DND-41 (cell line): Measurements from ENCODE around the gene CD300LG.
"Not testable (repeated sequence)": the region's sequence is repeated elsewhere in the genome, so short reads cannot be mapped to it uniquely, and the experiment has no call there.

ENCODE experiments used
- ATAC-seq: fragments of 200-7000 bp; cut with Tn5 transposase; 3 replicates; pipeline ENCODE4 v1.9.1; 2021; ENCODE audit warnings: low read depth; ENCODE audit not compliant: insufficient read depth
- DNase-seq: peaks from one replicate; pipeline ENCODE4 v3.0.0-alpha.2; 2020
- H2AFZ ChIP-seq: 2 replicates; pipeline ENCODE4 v1.6.0; 2012; ENCODE audit warnings: low read depth, low read length
- H3K27ac ChIP-seq: 2 replicates; pipeline ENCODE4 v1.5.1; 2012; ENCODE audit warnings: low read length, inconsistent platforms
- H3K27me3 ChIP-seq: fragments of 200-600 bp; sonication (generic); 2 replicates; pipeline ENCODE4 v1.6.0; 2012; ENCODE audit warnings: low read length, mild to moderate bottlenecking, inconsistent platforms; ENCODE audit not compliant: insufficient read depth, poor library complexity
- H3K36me3 ChIP-seq: 2 replicates; pipeline ENCODE4 v1.5.1; 2012; ENCODE audit warnings: low read length, inconsistent platforms; ENCODE audit not compliant: insufficient read depth
- H3K4me1 ChIP-seq: 2 replicates; pipeline ENCODE4 v1.5.1; 2012; ENCODE audit warnings: mild to moderate bottlenecking, low read length; ENCODE audit not compliant: insufficient read depth
- H3K4me2 ChIP-seq: 2 replicates; pipeline ENCODE4 v1.6.0; 2012; ENCODE audit warnings: mild to moderate bottlenecking, moderate library complexity, low read length, inconsistent platforms; ENCODE audit not compliant: insufficient read depth
- H3K4me3 ChIP-seq, 2 experiments: fragments of 200-600 bp in 1 of 2; shearing (Covaris generic) in 1 of 2; 2 replicates each; pipeline ENCODE4 v1.5.1; 2012 to 2016; ENCODE audit warnings: inconsistent platforms in 2 of 2, low read length in 2 of 2, mild to moderate bottlenecking in 2 of 2, low read depth in 1 of 2, moderate library complexity in 1 of 2
- H3K79me2 ChIP-seq: 2 replicates; pipeline ENCODE4 v1.6.0; 2012; ENCODE audit warnings: low read length, inconsistent platforms; ENCODE audit not compliant: insufficient read depth
- H3K9ac ChIP-seq: 2 replicates; pipeline ENCODE4 v1.6.0; 2012; ENCODE audit warnings: low read depth, mild to moderate bottlenecking, inconsistent platforms, low read length, moderate library complexity
- H3K9me3 ChIP-seq: 2 replicates; pipeline ENCODE4 v1.5.1; 2012; ENCODE audit warnings: low read length, moderate library complexity, mild to moderate bottlenecking, inconsistent platforms; ENCODE audit not compliant: insufficient read depth, severe bottlenecking
- H4K20me1 ChIP-seq: 2 replicates; pipeline ENCODE4 v1.6.0; 2012; ENCODE audit warnings: low read length; ENCODE audit not compliant: insufficient read depth
- CTCF ChIP-seq: IDR thresholded peaks from 2 replicates; pipeline ENCODE4 v1.5.1; 2012; ENCODE audit warnings: borderline replicate concordance, low read length, moderate library complexity, mild to moderate bottlenecking; ENCODE audit not compliant: poor library complexity, severe bottlenecking; ENCODE audit errors: extremely low read depth
- EZH2 ChIP-seq: IDR thresholded peaks from 3 replicates; pipeline ENCODE4 v1.6.1; 2012; ENCODE audit warnings: borderline replicate concordance, low read depth, mild to moderate bottlenecking, moderate library complexity, low read length, inconsistent platforms; ENCODE audit not compliant: severe bottlenecking

The CD300LG gene, protein sequence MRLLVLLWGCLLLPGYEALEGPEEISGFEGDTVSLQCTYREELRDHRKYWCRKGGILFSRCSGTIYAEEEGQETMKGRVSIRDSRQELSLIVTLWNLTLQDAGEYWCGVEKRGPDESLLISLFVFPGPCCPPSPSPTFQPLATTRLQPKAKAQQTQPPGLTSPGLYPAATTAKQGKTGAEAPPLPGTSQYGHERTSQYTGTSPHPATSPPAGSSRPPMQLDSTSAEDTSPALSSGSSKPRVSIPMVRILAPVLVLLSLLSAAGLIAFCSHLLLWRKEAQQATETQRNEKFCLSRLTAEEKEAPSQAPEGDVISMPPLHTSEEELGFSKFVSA

DNA sequence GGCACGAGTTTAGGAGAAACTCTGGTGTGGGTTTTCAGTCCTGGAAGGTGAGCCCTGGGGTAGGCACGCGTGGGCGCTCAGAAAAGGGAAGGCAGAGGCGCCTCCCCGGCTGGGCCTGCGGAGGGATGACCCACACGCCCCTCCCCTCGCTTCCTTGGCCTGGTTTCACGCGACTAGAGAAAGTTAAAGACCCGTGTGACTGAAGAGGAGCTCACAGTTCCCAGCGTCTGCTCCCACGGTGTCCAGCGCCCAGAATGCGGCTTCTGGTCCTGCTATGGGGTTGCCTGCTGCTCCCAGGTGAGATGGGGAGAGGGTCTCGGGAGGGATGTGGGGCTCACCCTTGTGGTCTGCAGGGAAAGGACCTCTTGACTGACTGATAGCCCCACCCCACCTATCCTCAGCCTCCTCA lies at the start of gene CD300LG:
CD300LG (plus strand) TSS at position 214 of the 409 bp plus-strand sequence; CDS start at position 255, 41 bp downstream.
- Histone ChIP-seq H3K9ac (no peak within 1 kb of the TSS), H3K9me3 (no peaks in the 10 kb centered on the region), H3K4me2 (no peak within 1 kb of the TSS), H3K27me3 (peaks cover 2% of the 10 kb centered on the region), H2AFZ (no peak within 1 kb of the TSS), H4K20me1 (0 out of 2 replicates have a peak, but pooled peaks cover 4% of the 10 kb centered on the region), H3K4me1 (no peaks in the 10 kb centered on the region), H3K79me2 (no peaks in the 10 kb centered on the region), H3K4me3 (no peak within 1 kb of the TSS), H3K36me3 (no peaks in the 10 kb centered on the region), H3K27ac (no peak within 1 kb of the TSS)
- no peak for TF ChIP-seq CTCF
- no peak for TF ChIP-seq EZH2
- DNase-seq (no peak), ATAC-seq (no peak)

DNA sequence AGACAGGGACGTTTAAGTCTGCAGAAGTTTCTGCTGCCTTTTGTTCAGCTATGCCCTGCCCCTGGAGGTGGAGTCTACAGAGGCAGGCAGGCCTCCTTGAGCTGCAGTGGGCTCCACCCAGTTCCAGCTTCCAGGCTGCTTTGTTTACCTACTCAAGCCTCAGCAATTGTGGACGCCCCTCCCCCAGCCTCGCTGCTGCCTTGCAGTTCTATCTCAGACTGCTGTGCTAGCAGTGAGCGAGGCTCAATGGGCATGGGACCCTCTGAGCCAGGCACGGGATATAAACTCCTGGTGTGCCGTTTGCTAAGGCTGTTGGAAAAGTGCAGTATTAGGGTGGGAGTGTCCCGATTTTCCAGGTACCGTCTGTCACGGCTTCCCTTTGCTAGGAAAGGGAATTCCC lies 49.0 kb upstream of the CD300LG start:
- H3K9me3 ChIP-seq, H3K36me3 ChIP-seq, H3K4me2 ChIP-seq, H2AFZ ChIP-seq, H4K20me1 ChIP-seq, H3K79me2 ChIP-seq, H3K27ac ChIP-seq, H3K4me1 ChIP-seq, H3K4me3 ChIP-seq, ATAC-seq, H3K9ac ChIP-seq: not testable (repeated sequence)
- peaks cover 19% of the 10 kb centered on the region for H3K27me3 ChIP-seq
- peak; percentile 6 for DNase-seq

- Histone ChIP-seq H4K20me1 (no peaks in the 10 kb centered on the region), H2AFZ (no peak overlapping the region), H3K9me3 (no peaks in the 10 kb centered on the region), H3K27me3 (peaks cover 29% of the 10 kb centered on the region), H3K4me3 (no peak overlapping the region), H3K9ac (no peak overlapping the region), H3K4me1 (no peaks in the 10 kb centered on the region), H3K27ac (no peak overlapping the region), H3K79me2 (no peaks in the 10 kb centered on the region), H3K36me3 (no peaks in the 10 kb centered on the region), H3K4me2 (no peak overlapping the region)
- no peak for DNase-seq
- no peak for ATAC-seq
- TF ChIP-seq EZH2 (no peak), CTCF (no peak)
Measured at GRCh38 chr17:43799047-43799446, 47.9 kb upstream of the CD300LG start.

DNA sequence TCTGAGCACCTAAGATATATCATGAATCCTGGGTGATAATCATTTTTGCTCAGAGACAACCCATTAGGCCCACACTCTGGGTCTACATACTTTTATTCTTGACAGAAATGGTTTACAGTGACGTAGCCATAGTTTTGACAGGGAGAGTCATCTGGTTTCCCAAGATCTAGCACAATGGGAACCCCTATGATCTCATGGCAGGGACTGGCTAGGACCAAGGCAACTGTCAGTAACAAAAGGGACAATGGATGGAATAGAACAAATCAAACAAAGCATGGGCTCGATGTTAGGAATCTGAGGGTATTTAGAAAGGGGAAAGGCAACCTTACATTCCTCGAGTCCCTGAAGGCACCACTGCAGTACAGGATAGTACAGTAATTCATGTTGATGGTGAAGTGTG lies 46.2 kb upstream of the CD300LG start:
- DNase-seq = no peak
- Histone ChIP-seq H3K4me1 (no peaks in the 10 kb centered on the region), H3K9me3 (no peaks in the 10 kb centered on the region), H3K9ac (no peak overlapping the region), H4K20me1 (no peaks in the 10 kb centered on the region), H3K79me2 (no peaks in the 10 kb centered on the region), H2AFZ (no peak overlapping the region), H3K27me3 (peaks cover 38% of the 10 kb centered on the region), H3K4me2 (no peak overlapping the region), H3K27ac (no peak overlapping the region), H3K36me3 (no peaks in the 10 kb centered on the region), H3K4me3 (no peak overlapping the region)
- TF ChIP-seq CTCF (no peak), EZH2 (no peak)
- ATAC-seq = no peak
